Fibroblast of mammary gland (primary cell): ENCODE results near the gene TICRR.
A peak's percentile ranks its signal among the peaks of the same experiment; 100 is the strongest.

Experiments used
- DNase-seq: peaks from one replicate; pipeline ENCODE4 v3.0.0-alpha.2; 2010; ENCODE audit warnings: low read depth
- H3K4me3 ChIP-seq: 2 replicates; pipeline ENCODE4 v1.5.1; 2011; ENCODE audit warnings: low read depth, mild to moderate bottlenecking, low read length, moderate library complexity; ENCODE audit not compliant: control insufficient read depth
- TF ChIP-seq, protein P1 (sequence below): conservative IDR thresholded peaks from 2 replicates; pipeline ENCODE4 v1.5.1; 2011; ENCODE audit warnings: low read depth, low read length, inconsistent platforms; ENCODE audit not compliant: control insufficient read depth, insufficient read depth

The TICRR gene

DNA sequence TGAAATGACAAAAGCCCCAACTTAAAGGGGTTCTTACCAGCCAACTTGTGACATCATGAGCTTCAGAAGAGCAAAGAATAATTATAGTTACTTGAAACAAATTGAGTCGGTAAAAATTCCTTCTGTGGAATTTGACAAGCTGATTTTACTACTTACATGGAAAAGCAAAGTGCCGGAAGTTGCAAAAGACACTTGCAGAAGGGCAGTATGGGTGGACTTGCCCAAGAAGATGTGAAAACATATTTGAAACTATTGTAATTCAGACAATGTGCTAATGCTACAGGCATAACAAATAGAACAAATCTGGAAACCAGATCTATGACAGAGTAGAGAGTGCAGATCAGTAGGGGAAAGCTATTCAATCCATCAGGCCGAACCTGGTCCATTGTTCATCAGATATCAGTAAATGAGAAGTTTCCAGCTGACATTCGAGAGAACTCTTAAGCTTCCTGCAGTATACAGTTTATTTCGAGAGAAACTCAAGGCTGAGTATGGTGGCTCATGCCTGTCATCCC is 82.5 kb downstream of the TICRR start:
- TF ChIP-seq, protein P1, sequence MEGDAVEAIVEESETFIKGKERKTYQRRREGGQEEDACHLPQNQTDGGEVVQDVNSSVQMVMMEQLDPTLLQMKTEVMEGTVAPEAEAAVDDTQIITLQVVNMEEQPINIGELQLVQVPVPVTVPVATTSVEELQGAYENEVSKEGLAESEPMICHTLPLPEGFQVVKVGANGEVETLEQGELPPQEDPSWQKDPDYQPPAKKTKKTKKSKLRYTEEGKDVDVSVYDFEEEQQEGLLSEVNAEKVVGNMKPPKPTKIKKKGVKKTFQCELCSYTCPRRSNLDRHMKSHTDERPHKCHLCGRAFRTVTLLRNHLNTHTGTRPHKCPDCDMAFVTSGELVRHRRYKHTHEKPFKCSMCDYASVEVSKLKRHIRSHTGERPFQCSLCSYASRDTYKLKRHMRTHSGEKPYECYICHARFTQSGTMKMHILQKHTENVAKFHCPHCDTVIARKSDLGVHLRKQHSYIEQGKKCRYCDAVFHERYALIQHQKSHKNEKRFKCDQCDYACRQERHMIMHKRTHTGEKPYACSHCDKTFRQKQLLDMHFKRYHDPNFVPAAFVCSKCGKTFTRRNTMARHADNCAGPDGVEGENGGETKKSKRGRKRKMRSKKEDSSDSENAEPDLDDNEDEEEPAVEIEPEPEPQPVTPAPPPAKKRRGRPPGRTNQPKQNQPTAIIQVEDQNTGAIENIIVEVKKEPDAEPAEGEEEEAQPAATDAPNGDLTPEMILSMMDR, result no peak
- no peak overlapping the region for H3K4me3 ChIP-seq
- no peak for DNase-seq

DNA sequence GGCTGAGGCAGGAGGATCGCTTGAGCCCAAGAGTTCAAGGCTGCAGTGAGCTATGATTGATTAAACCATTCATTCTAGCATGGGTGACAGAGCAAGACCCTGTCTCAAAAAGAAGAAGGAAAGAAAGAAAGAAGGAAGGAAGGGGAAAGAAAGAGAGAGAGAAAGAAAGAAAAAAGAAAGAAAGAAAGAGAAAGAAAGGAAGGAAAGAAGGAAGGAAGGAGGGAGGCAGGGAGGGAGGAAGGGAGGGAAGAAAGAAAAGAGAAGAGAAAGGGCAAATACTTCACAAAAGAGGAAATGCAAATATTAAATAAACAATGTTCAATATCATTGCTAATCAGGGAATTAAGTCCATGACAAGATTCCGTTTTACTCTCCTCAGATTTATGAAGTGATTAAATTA is 84.0 kb downstream of the TICRR start:
- TF ChIP-seq, protein P1, result no peak
- DNase-seq, result no peak

DNA sequence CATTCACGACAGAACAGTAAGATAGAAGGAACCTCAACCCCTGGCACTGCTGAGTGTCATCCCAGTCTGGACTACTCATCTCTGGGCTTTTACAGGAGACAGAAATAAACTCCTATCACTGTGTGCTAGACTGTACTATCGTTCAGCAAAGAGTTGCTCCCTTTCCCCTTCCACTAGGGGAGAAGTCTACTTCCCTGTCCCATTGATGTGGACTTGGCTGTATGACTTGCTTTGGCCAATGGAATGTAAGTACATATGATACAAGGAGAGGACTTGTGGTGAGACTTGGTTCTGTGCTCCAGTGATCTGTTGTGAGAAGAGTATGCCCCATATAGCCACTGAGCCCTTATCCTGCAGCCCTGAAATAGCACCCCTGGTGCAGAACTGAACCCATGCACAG is 85.3 kb downstream of the TICRR start:
- TF ChIP-seq, protein P1, result no peak
- no peak overlapping the region for H3K4me3 ChIP-seq
- no peak for DNase-seq

More for the DNA sequence above, 84.0 kb downstream of the TICRR start:
- H3K4me3 ChIP-seq, result no peak overlapping the region

DNA sequence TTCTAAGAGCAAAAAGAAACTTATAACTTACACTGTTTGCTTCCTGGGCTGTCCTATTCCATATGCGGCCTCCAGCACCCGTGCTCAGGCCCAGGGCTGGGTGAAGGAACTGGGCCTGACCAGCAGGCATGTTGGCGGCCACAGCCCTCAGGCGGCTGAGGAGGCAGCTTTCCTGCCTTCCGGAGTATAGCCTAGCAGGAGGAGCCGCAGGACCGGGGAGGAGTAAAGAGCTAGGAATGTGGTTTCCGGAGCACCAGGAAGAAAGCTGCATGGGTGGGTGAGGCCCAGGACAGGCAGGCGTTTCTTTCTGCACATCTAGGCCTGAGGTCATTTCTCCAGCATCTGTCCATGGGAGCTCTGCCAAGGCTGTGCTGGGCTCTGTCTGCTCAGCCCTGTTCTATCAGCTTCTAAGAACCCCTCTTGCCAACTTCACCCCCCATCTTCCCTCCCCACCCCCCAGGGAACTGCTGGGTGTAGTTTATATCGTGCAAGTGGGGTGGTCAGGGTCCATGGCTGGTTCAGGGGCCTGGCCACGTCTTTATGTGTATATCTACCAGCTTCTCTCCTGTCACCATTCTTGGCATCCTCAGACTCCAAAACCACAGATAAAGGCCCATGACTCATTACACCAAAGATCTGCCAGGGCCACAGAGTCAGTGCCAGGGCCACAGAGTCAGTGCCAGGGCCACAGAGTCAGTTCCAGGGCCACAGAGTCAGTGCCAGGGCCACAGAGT is 87.8 kb downstream of the TICRR start:
- TF ChIP-seq, protein P1, result no peak
- H3K4me3 ChIP-seq, result peak overlapping the region; percentile 47
- DNase-seq, result peak; percentile 94

DNA sequence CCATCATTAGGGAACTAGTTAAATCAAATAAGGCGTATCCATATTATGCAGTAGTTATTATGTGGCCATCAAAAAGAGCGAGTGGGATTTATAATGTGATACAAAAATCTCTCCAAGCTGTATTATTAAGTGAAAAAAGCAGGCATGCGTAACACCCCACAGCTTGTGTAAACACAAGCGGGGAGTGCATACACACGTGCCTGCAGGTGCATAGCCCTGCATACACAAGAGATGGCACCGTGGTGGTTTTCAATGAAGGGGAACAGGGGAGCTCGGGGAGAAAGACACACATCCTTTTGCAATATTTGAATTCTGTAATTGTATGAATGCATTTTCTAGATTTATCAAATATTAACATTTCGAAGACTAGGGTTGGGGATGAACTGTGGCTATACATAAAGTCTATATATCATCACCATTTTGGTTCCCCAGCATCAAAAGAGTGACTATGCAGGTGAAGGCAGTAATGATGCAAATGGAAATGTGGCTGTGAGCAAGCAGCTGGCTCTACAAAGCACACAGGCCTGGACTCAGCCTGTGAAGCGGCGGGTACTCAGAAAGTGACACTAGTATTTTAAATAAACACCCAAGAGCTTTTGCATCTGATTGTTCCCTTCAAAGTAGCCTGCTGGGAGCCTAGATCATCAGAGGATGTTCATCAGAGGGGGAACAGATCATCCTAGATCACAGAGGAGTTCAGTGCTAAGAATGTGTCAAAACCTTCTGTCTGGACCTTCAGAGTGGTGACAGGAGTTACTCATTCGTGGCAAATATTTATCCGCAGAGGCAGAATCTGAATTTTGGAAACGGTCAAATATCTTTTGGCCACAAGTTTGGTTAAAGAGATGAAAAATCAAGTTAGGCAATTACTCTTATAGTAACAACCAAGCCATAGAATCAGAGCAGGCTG is 89.4 kb downstream of the TICRR start:
- DNase-seq, result no peak
- H3K4me3 ChIP-seq, result peak overlapping the region; percentile 29
- TF ChIP-seq, protein P1, result no peak

DNA sequence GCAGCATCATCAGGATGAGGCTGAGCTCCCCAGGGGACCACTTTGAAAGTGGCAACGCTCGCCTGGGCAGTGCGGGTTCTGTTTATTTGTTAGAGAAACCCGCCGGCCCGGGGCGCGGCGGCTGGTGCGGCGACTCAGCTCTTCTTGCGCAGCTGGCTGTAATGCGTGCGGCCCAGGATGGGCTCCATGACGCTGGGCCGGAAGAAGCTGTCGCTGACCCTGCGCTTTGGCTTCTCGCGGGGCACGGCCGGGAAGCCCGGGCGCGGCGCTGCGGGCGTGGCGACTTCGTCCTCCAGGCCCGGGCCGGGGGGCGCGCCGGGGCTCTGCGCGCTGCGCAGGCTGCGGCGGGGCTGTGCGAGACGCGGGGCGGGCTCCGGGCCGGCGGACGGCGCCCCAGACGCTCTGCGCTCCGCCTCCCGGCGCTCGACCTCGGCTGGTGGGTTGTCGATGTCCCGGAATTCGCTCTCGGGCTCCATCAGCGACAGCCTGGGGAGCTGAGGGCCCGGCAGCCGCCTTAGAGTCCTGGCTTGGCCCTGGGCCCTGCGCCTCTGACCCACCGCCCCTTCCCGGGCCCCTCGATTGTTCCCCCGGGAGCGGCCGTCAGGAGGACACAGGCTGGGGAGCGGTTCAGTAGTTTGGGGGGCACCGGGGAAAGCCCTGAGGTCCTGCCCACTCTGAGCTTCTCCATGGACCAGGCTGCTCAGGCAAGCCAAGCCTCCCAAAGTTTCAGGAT is 90.3 kb downstream of the TICRR start:
- H3K4me3 ChIP-seq, result peak overlapping the region; percentile 29
- peak; percentile 57 for DNase-seq

More for the DNA sequence above, 90.3 kb downstream of the TICRR start:
- TF ChIP-seq, protein P1, result no peak
